ENCODE measurements around the gene NCOA3. TPM values are rescaled to one million over a fixed set of nuclear protein-coding genes. Genes with fewer than 3 reads are reported as not detected.

Gene NCOA3
- total and polyA plus RNA-seq, 2 of the 8 experiments (the other 6 are each of a cell fraction or from before 2014, with no cell fraction given), result 7.9 to 24.7 TPM

DNA sequence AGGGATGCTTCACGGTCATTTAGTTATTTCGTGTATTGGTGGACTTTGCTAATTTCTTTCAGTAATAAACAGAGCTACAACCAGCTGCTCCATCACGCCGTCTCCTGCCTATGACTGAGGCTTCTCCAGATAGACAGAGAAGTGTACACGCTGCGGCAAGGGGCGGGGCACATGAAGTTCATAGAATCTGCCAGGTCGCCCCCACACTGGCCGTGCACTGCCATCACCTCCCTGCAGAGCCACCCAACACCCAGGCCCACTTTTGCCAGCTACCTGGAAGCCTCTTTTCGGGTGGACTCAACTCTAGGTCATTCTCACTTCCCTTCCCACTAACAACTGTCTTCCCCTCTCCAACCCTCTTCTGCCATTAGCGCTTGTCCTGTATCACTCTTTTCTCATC lies 195.2 kb downstream of the NCOA3 start:
- H3K23ac ChIP-seq (ENCODE audit: insufficient read length), result no peak overlapping the region
- H2BK5ac ChIP-seq (ENCODE audit: low read depth, low read length), result no peak overlapping the region
- no peak overlapping the region for H4K5ac ChIP-seq (ENCODE audit: insufficient read length, low read depth, low read length)
- H2BK20ac ChIP-seq (ENCODE audit: low read length), result no peak overlapping the region
- H3K56ac ChIP-seq (replicated peaks; ENCODE audit: insufficient read length, low read depth, low read length), result no peak overlapping the region
- no peak overlapping the region for H3K4me2 ChIP-seq (ENCODE audit: insufficient read depth in 1 of 2, low read depth in 2 of 2, low read length in 2 of 2)
- no peak overlapping the region for H3K9ac ChIP-seq (replicated peaks in 1 of 4; ENCODE audit: extremely low read depth in 1 of 4, low read depth in 3 of 4, low read length in 3 of 4)
- H3K27me3 ChIP-seq (replicated peaks in 1 of 4; ENCODE audit: control insufficient read depth in 3 of 4, extremely low read depth in 1 of 4, insufficient read depth in 3 of 4, low read length in 3 of 4), result no peaks in the 10 kb centered on the region
- H3K27ac ChIP-seq (ENCODE audit: low read depth, low read length), result no peak overlapping the region
- H3K23me2 ChIP-seq (ENCODE audit: low read depth, low read length), result no peaks in the 10 kb centered on the region
- no peak for TF ChIP-seq SIRT6 (IDR thresholded peaks at IDR 0.05; ENCODE audit: low read length)
- TF ChIP-seq BRCA1 (IDR thresholded peaks at IDR 0.05; ENCODE audit: low read depth, low read length), result no peak
- TF ChIP-seq CEBPB (IDR thresholded peaks at IDR 0.05; ENCODE audit: low read depth, low read length), result no peak
- no peak for TF ChIP-seq CBX5 (IDR thresholded peaks at IDR 0.05; ENCODE audit: low read depth, low read length)
- no peak for TF ChIP-seq CTBP2 (IDR thresholded peaks at IDR 0.05; ENCODE audit: borderline replicate concordance, insufficient read depth, insufficient read length, low read length)
- TF ChIP-seq TAF7 (optimal IDR thresholded peaks at IDR 0.05; ENCODE audit: borderline replicate concordance, low read depth, low read length), result no peak
- no peak for TF ChIP-seq POU5F1 (IDR thresholded peaks at IDR 0.05; ENCODE audit: low read depth, low read length)
- TF ChIP-seq EZH2 (IDR thresholded peaks at IDR 0.05; ENCODE audit: low read depth, low read length, severe bottlenecking), result no peak
- TF ChIP-seq, protein P1, sequence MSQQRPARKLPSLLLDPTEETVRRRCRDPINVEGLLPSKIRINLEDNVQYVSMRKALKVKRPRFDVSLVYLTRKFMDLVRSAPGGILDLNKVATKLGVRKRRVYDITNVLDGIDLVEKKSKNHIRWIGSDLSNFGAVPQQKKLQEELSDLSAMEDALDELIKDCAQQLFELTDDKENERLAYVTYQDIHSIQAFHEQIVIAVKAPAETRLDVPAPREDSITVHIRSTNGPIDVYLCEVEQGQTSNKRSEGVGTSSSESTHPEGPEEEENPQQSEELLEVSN (IDR thresholded peaks at IDR 0.05), result no peak
- TF ChIP-seq ASH2L (IDR thresholded peaks at IDR 0.05; ENCODE audit: low read length), result no peak
- peaks cover 18 to 20% of the 10 kb centered on the region in 2 experiments for H3K9me3 ChIP-seq (ENCODE audit: insufficient read depth in 2 of 2, low read depth in 1 of 2, low read length in 1 of 2)
- no peak overlapping the region for H3K18ac ChIP-seq (ENCODE audit: extremely low read depth, low read length)
- H3K79me2 ChIP-seq (ENCODE audit: control insufficient read depth in 1 of 2, insufficient read depth in 2 of 2, low read length in 2 of 2), result no peaks in the 10 kb centered on the region
- no peaks in the 10 kb centered on the region for H3K4me1 ChIP-seq (replicated peaks in 1 of 4; ENCODE audit: control insufficient read depth in 3 of 4, insufficient read depth in 4 of 4, low read length in 3 of 4)
- DNase-seq (ENCODE audit: low read depth in 1 of 2, low spot score in 2 of 2) (no peak), FAIRE-seq (no peak)
- H2AFZ ChIP-seq (ENCODE audit: low read length), result no peak overlapping the region
- H3K36me3 ChIP-seq (ENCODE audit: control insufficient read depth in 2 of 4, insufficient read depth in 4 of 4, low read length in 3 of 4), result no peaks in the 10 kb centered on the region; a peak in 1 of 8 replicates
- ChIA-PET CTCF (ENCODE audit: partially characterized antibody) (interaction anchor here (0.6 to 1.4 kb wide), 3 partner anchors 19 to 254 kb away, joined by 3 to 4 read pairs (median 3); no protein-coding TSS in a partner anchor), POLR2A (ENCODE audit: partially characterized antibody) (no interaction called here)
- H3K4me3 ChIP-seq (ENCODE audit: extremely low read depth in 1 of 4, insufficient read depth in 2 of 4, low read depth in 3 of 4, low read length in 4 of 4), result no peak overlapping the region
- no peak overlapping the region for H4K91ac ChIP-seq (replicated peaks; ENCODE audit: insufficient read length, low read length)
- no peak overlapping the region for H2BK12ac ChIP-seq (ENCODE audit: low read depth, low read length)
- no peaks in the 10 kb centered on the region for H4K20me1 ChIP-seq (replicated peaks in 1 of 2; ENCODE audit: control insufficient read depth in 1 of 2, insufficient read depth in 2 of 2, low read length in 2 of 2)
- H4K8ac ChIP-seq (ENCODE audit: extremely low read depth, insufficient read depth, low read length), result no peak overlapping the region
- H3K79me1 ChIP-seq (ENCODE audit: low read depth, low read length), result no peaks in the 10 kb centered on the region
- no peak overlapping the region for H3K14ac ChIP-seq (ENCODE audit: insufficient read length)
- H2BK120ac ChIP-seq (replicated peaks; ENCODE audit: low read depth, low read length), result no peak overlapping the region
- H3K4ac ChIP-seq (replicated peaks; ENCODE audit: insufficient read length, low read depth, low read length), result no peak overlapping the region
- no peak overlapping the region for H2AK5ac ChIP-seq (ENCODE audit: low read depth, low read length)
- H2BK15ac ChIP-seq (ENCODE audit: low read length), result no peak overlapping the region
- 90% methylated on average over 11 of the region's 11 CpGs; no CpG with 5 or more reads in 1 of the 2 experiments for WGBS, 2 experiments (ENCODE audit: extremely low coverage in 1 of 2, insufficient coverage in 1 of 2, insufficient read length in 1 of 2, insufficient replicate concordance in 2 of 2, low coverage in 1 of 2, low lambda C conversion rate in 2 of 2, missing lambda C conversion rate in 1 of 2)
